SK-N-SH treated with all-trans-retinoic acid at 6 μM for 48 hours (cell line): ENCODE measurements around the gene TTC21B.

ENCODE experiments used
- ARNTL ChIP-seq: fragments of 450-650 bp; formaldehyde crosslinking; IDR thresholded peaks from 2 replicates; pipeline ENCODE4 v1.5.0; 2020; ENCODE audit warnings: low read depth, mild to moderate bottlenecking, moderate library complexity, borderline replicate concordance
- BACH2 ChIP-seq: fragments of 250-450 bp; sonication (Bioruptor Pico); IDR thresholded peaks from 2 replicates; pipeline ENCODE4 v1.9.0; 2021; ENCODE audit warnings: mild to moderate bottlenecking, borderline replicate concordance
- CREB5 ChIP-seq: fragments of 250-450 bp; sonication (Bioruptor Pico); IDR thresholded peaks from 2 replicates; pipeline ENCODE4 v1.5.1; 2020; ENCODE audit warnings: low read depth, mild to moderate bottlenecking, moderate library complexity
- CSDC2 ChIP-seq: fragments of 250-450 bp; sonication (Bioruptor Pico); IDR thresholded peaks from 2 replicates; pipeline ENCODE4 v1.5.0; 2020; ENCODE audit warnings: mild to moderate bottlenecking, moderate library complexity
- ESRRG ChIP-seq: fragments of 250-450 bp; sonication (Bioruptor Pico); IDR thresholded peaks from 2 replicates; pipeline ENCODE4 v1.6.1; 2021; ENCODE audit warnings: mild to moderate bottlenecking
- GLIS3 ChIP-seq: fragments of 250-450 bp; sonication (Bioruptor Pico); IDR thresholded peaks from 2 replicates; pipeline ENCODE4 v1.5.0; 2020; ENCODE audit warnings: mild to moderate bottlenecking, moderate library complexity
- OSR1 ChIP-seq: fragments of 250-450 bp; sonication (Bioruptor Pico); IDR thresholded peaks from 2 replicates; pipeline ENCODE4 v1.8.0; 2022; ENCODE audit warnings: moderate library complexity, mild to moderate bottlenecking, inconsistent platforms
- PATZ1 ChIP-seq: fragments of 250-450 bp; sonication (Bioruptor Pico); IDR thresholded peaks from 2 replicates; pipeline ENCODE4 v1.8.0; 2020; ENCODE audit warnings: mild to moderate bottlenecking, moderate library complexity, borderline replicate concordance
- RARB ChIP-seq: fragments of 250-450 bp; sonication (Bioruptor Pico); IDR thresholded peaks from 2 replicates; pipeline ENCODE4 v1.8.0; 2021; ENCODE audit warnings: mild to moderate bottlenecking, moderate library complexity
- SNAI2 ChIP-seq: fragments of 250-450 bp; sonication (Bioruptor Pico); IDR thresholded peaks from 2 replicates; pipeline ENCODE4 v1.5.0; 2020; ENCODE audit warnings: mild to moderate bottlenecking, moderate library complexity
- ZFP30 ChIP-seq: fragments of 450-650 bp; formaldehyde crosslinking; IDR thresholded peaks from 2 replicates; pipeline ENCODE4 v1.5.0; 2022; ENCODE audit warnings: mild to moderate bottlenecking, moderate library complexity
- ZNF565 ChIP-seq: fragments of 450-650 bp; formaldehyde crosslinking; conservative IDR thresholded peaks from 2 replicates; pipeline ENCODE4 v1.5.0; 2020; ENCODE audit warnings: low read depth, mild to moderate bottlenecking, moderate library complexity
- ZNF70 ChIP-seq: fragments of 450-650 bp; formaldehyde crosslinking; IDR thresholded peaks from 2 replicates; pipeline ENCODE4 v1.5.0; 2020; ENCODE audit warnings: mild to moderate bottlenecking, moderate library complexity

- TF ChIP-seq ESRRG (CRISPR knock-in tag), result no peak
- TF ChIP-seq RARB, result no peak
- TF ChIP-seq PATZ1 (CRISPR knock-in tag), result no peak
- no peak for TF ChIP-seq ARNTL (CRISPR knock-in tag)
- TF ChIP-seq CSDC2 (CRISPR knock-in tag), result no peak
- TF ChIP-seq BACH2 (CRISPR knock-in tag), result no peak
- no peak for TF ChIP-seq CREB5 (CRISPR knock-in tag)
- TF ChIP-seq OSR1, result no peak
- no peak for TF ChIP-seq ZNF70
- TF ChIP-seq SNAI2 (CRISPR knock-in tag), result no peak
- TF ChIP-seq ZNF565 (CRISPR knock-in tag), result no peak
- no peak for TF ChIP-seq ZFP30 (CRISPR knock-in tag)
- TF ChIP-seq GLIS3, result no peak
Observed at GRCh38 chr2:165835363-165835762, 118.2 kb downstream of the TTC21B start.
